HCT116 (cell line): ENCODE data around the gene DHCR24. TPM values are rescaled to one million over a fixed set of nuclear protein-coding genes. Genes with fewer than 3 reads are reported as not detected.

Experiments used
- ATAC-seq: fragments of 200-7000 bp; cut with Tn5 transposase; 2 replicates; pipeline ENCODE4 v1.9.1; 2020; ENCODE audit warnings: mild to moderate bottlenecking, moderate library complexity
- BruUV-seq: library from RNA; stranded (reverse); fragments of 400-500 nt; replicated peaks from 2 replicates; lab custom pipeline; 2021; lab: Mats Ljungman, UMichigan
- CTCF ChIA-PET: fragments of 300-600 bp; sonication (Branson Sonifier 250); formaldehyde crosslinking; loops from one replicate; lab custom pipeline; 2021; ENCODE audit warnings: antibody characterized with exemption; lab: Charles Lee
- POLR2A ChIA-PET: fragments of 300-600, 350-600 bp; sonication (Branson Sonifier 250); formaldehyde crosslinking; loops from one replicate; lab custom pipeline; 2021; ENCODE audit warnings: antibody characterized with exemption; lab: Charles Lee
- RAD21 ChIA-PET, 2 experiments: fragments of 300-600 bp; sonication (Branson Sonifier 250); formaldehyde crosslinking; loops; one replicate each; lab custom pipeline; 2023; ENCODE audit warnings: low total read pairs in 2 of 2; ENCODE audit not compliant: uncharacterized antibody in 2 of 2, unreplicated experiment in 2 of 2, low non-redundant PET in 1 of 2; lab: Charles Lee
- DNase-seq: peaks from one replicate; pipeline ENCODE4 v3.0.0-alpha.2; 2010; ENCODE audit warnings: low read depth, low spot score
- H2AFZ ChIP-seq: fragments of 200-600 bp; shearing (Covaris generic), sonication (generic); 2 replicates; pipeline ENCODE4 v1.6.1; 2017; ENCODE audit warnings: low read depth, mixed run types, mixed read lengths, antibody characterized with exemption, low read length; ENCODE audit not compliant: poor library complexity, severe bottlenecking
- H3K27ac ChIP-seq: 2 replicates; pipeline ENCODE4 v1.5.1; 2012; ENCODE audit warnings: low read depth, low read length
- H3K27me3 ChIP-seq: fragments of 200-600 bp; sonication (generic); 2 replicates; pipeline ENCODE4 v1.6.1; 2016; ENCODE audit warnings: mixed run types, low read length, mixed read lengths; ENCODE audit not compliant: insufficient read depth
- H3K36me3 ChIP-seq, 2 experiments: fragments of 200-500 bp in 1 of 2; fragments of 200-600 bp in 1 of 2; sonication (Bioruptor generic) in 1 of 2; sonication (generic) in 1 of 2; 2 replicates each; pipeline versions ENCODE4 v1.5.1 to v1.6.1; 2014 to 2016; ENCODE audit warnings: low read length in 2 of 2, inconsistent platforms in 1 of 2, mixed read lengths in 1 of 2, mixed run types in 1 of 2; ENCODE audit not compliant: insufficient read depth in 2 of 2, control insufficient read depth in 1 of 2
- H3K4me1 ChIP-seq, 2 experiments: fragments of 200-600 bp in 1 of 2; sonication (generic) in 1 of 2; 2 replicates each; pipeline versions ENCODE4 v1.5.1 to v1.6.1; 2012 to 2017; ENCODE audit warnings: low read length in 2 of 2, inconsistent platforms in 1 of 2, mild to moderate bottlenecking in 1 of 2, mixed read lengths in 1 of 2, mixed run types in 1 of 2, moderate library complexity in 1 of 2; ENCODE audit not compliant: insufficient read depth in 2 of 2, control insufficient read depth in 1 of 2
- H3K4me2 ChIP-seq: fragments of 200-600 bp; sonication (generic); 2 replicates; pipeline ENCODE4 v1.6.1; 2017; ENCODE audit warnings: mixed run types, low read length, mixed read lengths
- H3K4me3 ChIP-seq, 2 experiments: fragments of 200-600 bp in 1 of 2; sonication (generic) in 1 of 2; replicated peaks in 1 of 2; 2 replicates each; pipeline ENCODE4 v1.5.1; 2011 to 2016; ENCODE audit warnings: low read length in 2 of 2, control low read depth in 1 of 2, low read depth in 1 of 2, mild to moderate bottlenecking in 1 of 2, mixed read lengths in 1 of 2, mixed run types in 1 of 2
- H3K79me2 ChIP-seq: fragments of 200-600 bp; sonication (generic); 2 replicates; pipeline ENCODE4 v1.6.1; 2017; ENCODE audit warnings: mild to moderate bottlenecking, mixed run types, low read length, moderate library complexity, mixed read lengths; ENCODE audit not compliant: insufficient read depth
- H3K9ac ChIP-seq: fragments of 200-600 bp; sonication (generic); 2 replicates; pipeline ENCODE4 v1.6.1; 2016; ENCODE audit warnings: low read length, mixed read lengths
- H3K9me2 ChIP-seq: fragments of 200-600 bp; sonication (generic), shearing (Covaris generic); 2 replicates; pipeline ENCODE4 v1.6.1; 2017; ENCODE audit warnings: mixed run types, mild to moderate bottlenecking, moderate library complexity; ENCODE audit not compliant: insufficient read depth
- H3K9me3 ChIP-seq, 2 experiments: fragments of 200-500 bp in 1 of 2; fragments of 200-600 bp in 1 of 2; sonication (Bioruptor generic) in 1 of 2; sonication (generic) in 1 of 2; 2 replicates each; pipeline ENCODE4 v1.6.1; 2014 to 2017; ENCODE audit warnings: low read length in 2 of 2, mixed read lengths in 2 of 2, inconsistent platforms in 1 of 2, low read depth in 1 of 2, mild to moderate bottlenecking in 1 of 2, mixed run types in 1 of 2, moderate library complexity in 1 of 2; ENCODE audit not compliant: control insufficient read depth in 1 of 2, insufficient read depth in 1 of 2
- H4K20me1 ChIP-seq: fragments of 200-600 bp; sonication (generic), shearing (Covaris generic); 2 replicates; pipeline ENCODE4 v1.6.1; 2017; ENCODE audit warnings: mixed run types, mild to moderate bottlenecking, moderate library complexity; ENCODE audit not compliant: insufficient read depth
- CBX3 ChIP-seq: IDR thresholded peaks from 2 replicates; pipeline ENCODE4 v1.6.1; 2012; ENCODE audit warnings: low read depth
- CTCF ChIP-seq, 3 experiments: fragments of 200-600 bp in 1 of 3; sonication (generic) in 1 of 3; IDR thresholded peaks in 2 of 3; conservative IDR thresholded peaks in 1 of 3; 2 replicates each; pipeline ENCODE4 v1.5.1; 2012 to 2017; ENCODE audit warnings: low read depth in 2 of 3, low read length in 2 of 3, antibody characterized with exemption in 1 of 3, borderline replicate concordance in 1 of 3, control low read depth in 1 of 3, mild to moderate bottlenecking in 1 of 3, mixed read lengths in 1 of 3, mixed run types in 1 of 3, moderate library complexity in 1 of 3; ENCODE audit not compliant: insufficient read depth in 1 of 3
- EGR1 ChIP-seq: IDR thresholded peaks from 2 replicates; pipeline ENCODE4 v1.6.1; 2012; ENCODE audit warnings: low read depth
- EZH2 ChIP-seq: fragments of 200-600 bp; sonication (generic); IDR thresholded peaks from 2 replicates; pipeline ENCODE4 v1.6.1; 2017; ENCODE audit warnings: antibody characterized with exemption, mixed run types
- JUND ChIP-seq: IDR thresholded peaks from 2 replicates; pipeline ENCODE4 v1.6.1; 2012
- POLR2AphosphoS5 ChIP-seq: IDR thresholded peaks from 2 replicates; pipeline ENCODE4 v1.6.1; 2011; ENCODE audit warnings: mild to moderate bottlenecking, low read depth, low read length, moderate library complexity
- RAD21 ChIP-seq: IDR thresholded peaks from 2 replicates; pipeline ENCODE4 v1.6.1; 2012; ENCODE audit warnings: low read depth, mild to moderate bottlenecking
- SIN3A ChIP-seq: IDR thresholded peaks from 2 replicates; pipeline ENCODE4 v1.6.1; 2012; ENCODE audit warnings: low read depth
- TCF7L2 ChIP-seq: IDR thresholded peaks from 2 replicates; pipeline ENCODE4 v1.7.0; 2011; ENCODE audit warnings: borderline replicate concordance, inconsistent platforms; ENCODE audit not compliant: insufficient read depth, insufficient read length; ENCODE audit errors: extremely low read depth
- intact Hi-C: fragments of 100-400 bp; cut with micrococcal nuclease; formaldehyde crosslinking; loops from 2 replicates; pipeline ENCODE4 v1.10.0; 2022
- total RNA-seq: library from RNA; stranded (reverse); gene quantifications from one replicate; pipeline ENCODE4 v1.2.1, GENCODE V29; 2021; ENCODE audit not compliant: unreplicated experiment

DHCR24 gene
- total RNA-seq, 1 experiment from 2014 or later = 132 TPM

- Histone ChIP-seq H3K79me2 (no peaks in the 10 kb centered on the region), H3K4me1 (no peaks in the 10 kb centered on the region), H3K27ac (no peak overlapping the region), H3K27me3 (no peaks in the 10 kb centered on the region), H3K36me3 (peaks cover 28 to 48% of the 10 kb centered on the region in 2 experiments), H3K4me2 (no peak overlapping the region), H3K9me2 (no peaks in the 10 kb centered on the region), H3K9ac (no peak overlapping the region), H4K20me1 (no peaks in the 10 kb centered on the region), H2AFZ (no peak overlapping the region), H3K4me3 (no peak overlapping the region), H3K9me3 (no peaks in the 10 kb centered on the region)
- intact Hi-C loops = no loop called here
- BruUV-seq = TSS peak; percentile 23
- ATAC-seq (no peak), DNase-seq (no peak)
- CTCF ChIA-PET = no interaction called here
- TF ChIP-seq CBX3 = no peak
- TF ChIP-seq TCF7L2 = no peak
- no peak for TF ChIP-seq SIN3A
- no peak for TF ChIP-seq CTCF (IDR thresholded peaks at IDR 0.05 in 2 of 3, conservative IDR thresholded peaks at IDR 0.05 in 1 of 3; ENCODE audit: borderline replicate concordance in 1 of 3, insufficient read depth in 1 of 3, low read depth in 2 of 3, low read length in 2 of 3)
- no peak for TF ChIP-seq EZH2
- TF ChIP-seq EGR1 = no peak
- TF ChIP-seq POLR2AphosphoS5 = no peak
- TF ChIP-seq RAD21 = no peak
- TF ChIP-seq JUND = no peak
- POLR2A ChIA-PET = no interaction called here
- RAD21 ChIA-PET = no interaction called here
These were observed 36.8 kb downstream of the DHCR24 start for GRCh38 chr1:54850069-54850730.
